ENCODE results near the gene EXOSC10.
"Not testable (repeated sequence)": the region's sequence is repeated elsewhere in the genome, so short reads cannot be mapped to it uniquely, and the experiment has no call there.

Gene EXOSC10

GRCh38 chr1:11044086-11044848 is 55.4 kb downstream of the EXOSC10 start:
- DNase-seq (ENCODE audit: low read depth): no peak

GRCh38 chr1:11042995-11043874 is 56.4 kb downstream of the EXOSC10 start:
- DNase-seq (ENCODE audit: low read depth): no peak

GRCh38 chr1:11042065-11042464 is 57.6 kb downstream of the EXOSC10 start:
- DNase-seq (ENCODE audit: low read depth): no peak

- no peak for DNase-seq (ENCODE audit: low read depth)
Measured at GRCh38 chr1:11041048-11041447, 58.6 kb downstream of the EXOSC10 start.

- DNase-seq (ENCODE audit: low read depth): not testable (repeated sequence)
Measured at GRCh38 chr1:11040105-11040429, 59.6 kb downstream of the EXOSC10 start.

GRCh38 chr1:11039351-11040104 is 60.1 kb downstream of the EXOSC10 start:
- DNase-seq (ENCODE audit: low read depth): no peak

- DNase-seq (ENCODE audit: low read depth): peak; percentile 84
Measured at GRCh38 chr1:11037740-11038182, 61.9 kb downstream of the EXOSC10 start.

GRCh38 chr1:11037019-11037739 is 62.5 kb downstream of the EXOSC10 start:
- not testable (repeated sequence) for DNase-seq (ENCODE audit: low read depth)

GRCh38 chr1:11031624-11032262 is 67.9 kb downstream of the EXOSC10 start:
- DNase-seq (ENCODE audit: low read depth): no peak

GRCh38 chr1:11030865-11031264 is 68.8 kb downstream of the EXOSC10 start:
- DNase-seq (ENCODE audit: low read depth): no peak

GRCh38 chr1:11028018-11028417 is 71.7 kb downstream of the EXOSC10 start:
- no peak for DNase-seq (ENCODE audit: low read depth)

GRCh38 chr1:11027316-11027715 is 72.4 kb downstream of the EXOSC10 start:
- DNase-seq (ENCODE audit: low read depth): no peak

- DNase-seq (ENCODE audit: low read depth): no peak
Measured at GRCh38 chr1:11026903-11027302, 72.8 kb downstream of the EXOSC10 start.

GRCh38 chr1:11026052-11026451 is 73.6 kb downstream of the EXOSC10 start:
- DNase-seq (ENCODE audit: low read depth): no peak

- no peak for DNase-seq (ENCODE audit: low read depth)
Measured at GRCh38 chr1:11025618-11026017, 74.1 kb downstream of the EXOSC10 start.

- no peak for DNase-seq (ENCODE audit: low read depth)
Measured at GRCh38 chr1:11024874-11025203, 74.8 kb downstream of the EXOSC10 start.

- no peak for DNase-seq (ENCODE audit: low read depth)
Measured at GRCh38 chr1:11024154-11024873, 75.4 kb downstream of the EXOSC10 start.

GRCh38 chr1:11023201-11023600 is 76.5 kb downstream of the EXOSC10 start:
- DNase-seq (ENCODE audit: low read depth): no peak

- DNase-seq (ENCODE audit: low read depth): no peak
Measured at GRCh38 chr1:11019971-11020370, 79.7 kb downstream of the EXOSC10 start.

- DNase-seq (ENCODE audit: low read depth): not testable (repeated sequence)
Measured at GRCh38 chr1:11019358-11019757, 80.3 kb downstream of the EXOSC10 start.
